ENCODE results near the gene SSUH2. TPM values are rescaled to one million over a fixed set of nuclear protein-coding genes. Genes with fewer than 3 reads are reported as not detected.
A peak's percentile ranks its signal among the peaks of the same experiment; 100 is the strongest.

Gene SSUH2
- total RNA-seq, 2 experiments from 2014 or later = 0.11 to 0.31 TPM

GRCh38 chr3:8622873-8623691, 21.5 kb downstream of the SSUH2 start:
- H3K27me3 Mint-ChIP-seq = peaks cover 13% of the 10 kb centered on the region
- peaks cover 10% of the 10 kb centered on the region for H3K9me3 Mint-ChIP-seq
- ChIA-PET CTCF (interaction anchor here (1.3 to 1.9 kb wide), 2 partner anchors 10 to 179 kb away, joined by 3 to 5 read pairs; no protein-coding TSS in a partner anchor), POLR2A (no interaction called here)
- TF ChIP-seq CTCF (IDR thresholded peaks at IDR 0.05) = peak; percentile 76
- DNase-seq (peak; percentile 63), ATAC-seq (peak; percentile 84)
- peaks cover 3% of the 10 kb centered on the region for H3K4me1 Mint-ChIP-seq (ENCODE audit: low read depth)
- H3K36me3 Mint-ChIP-seq (ENCODE audit: low read depth) = no peaks in the 10 kb centered on the region
- intact Hi-C loops (cut with micrococcal nuclease) = loop anchor here (10.0 kb wide), 1 partner anchor 168 kb away; no protein-coding TSS in a partner anchor
- no peak overlapping the region for H3K4me3 Mint-ChIP-seq
- no peak overlapping the region for H3K27ac Mint-ChIP-seq

DNA sequence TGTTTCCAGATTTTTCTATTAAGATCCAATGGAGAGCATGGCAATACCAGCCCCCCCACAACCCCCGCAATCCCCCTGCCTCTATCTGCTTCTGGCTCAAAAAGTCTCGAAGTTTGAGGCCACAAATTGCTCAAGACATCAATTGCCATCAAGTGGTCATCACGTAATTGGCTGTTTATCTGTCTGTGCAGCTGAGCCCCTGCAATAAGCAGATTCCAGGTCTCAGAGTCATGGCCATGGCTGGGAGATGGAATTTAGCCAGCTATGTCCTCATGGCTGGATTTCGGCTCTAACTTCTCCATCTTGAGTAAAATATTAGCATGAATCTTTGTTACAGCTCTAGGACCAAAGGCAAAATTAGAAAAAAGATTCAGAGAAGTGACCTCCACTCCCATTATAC, 22.7 kb downstream of the SSUH2 start:
- DNase-seq (no peak), ATAC-seq (no peak)
- TF ChIP-seq CTCF (IDR thresholded peaks at IDR 0.05) = no peak
- H3K4me3 Mint-ChIP-seq = no peak overlapping the region
- H3K4me1 Mint-ChIP-seq (ENCODE audit: low read depth) = no peaks in the 10 kb centered on the region
- ChIA-PET CTCF (interaction anchor here (0.7 to 1.9 kb wide), 3 partner anchors 11 to 178 kb away, joined by 3 to 5 read pairs (median 3); no protein-coding TSS in a partner anchor), POLR2A (no interaction called here)
- peaks cover 13% of the 10 kb centered on the region for H3K27me3 Mint-ChIP-seq
- peaks cover 10% of the 10 kb centered on the region for H3K9me3 Mint-ChIP-seq
- H3K36me3 Mint-ChIP-seq (ENCODE audit: low read depth) = no peaks in the 10 kb centered on the region
- intact Hi-C loops (cut with micrococcal nuclease) = loop anchor here (10.0 kb wide), 1 partner anchor 167 kb away; no protein-coding TSS in a partner anchor
- no peak overlapping the region for H3K27ac Mint-ChIP-seq

DNA sequence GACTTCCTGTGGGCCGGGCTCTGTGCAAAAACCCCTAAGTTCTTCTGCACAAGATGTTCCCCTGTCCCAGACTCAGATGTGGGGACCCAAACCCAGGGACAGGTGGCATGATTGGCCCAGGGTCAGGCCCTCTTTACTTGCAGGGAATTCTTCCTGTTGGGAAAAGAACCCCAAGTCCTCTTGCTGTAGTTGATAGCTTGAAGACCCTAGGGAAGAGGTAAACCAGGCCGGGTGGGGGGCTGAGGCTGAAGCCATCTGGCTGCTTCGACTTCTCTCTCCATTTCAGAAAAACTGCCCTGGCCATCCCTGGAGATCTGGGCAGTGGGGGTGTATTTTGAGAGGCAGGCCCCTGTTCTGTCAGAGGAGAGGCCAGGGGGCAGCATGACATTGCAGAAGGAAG, 23.5 kb downstream of the SSUH2 start:
- DNase-seq (no peak), ATAC-seq (no peak)
- TF ChIP-seq CTCF (IDR thresholded peaks at IDR 0.05) = no peak
- ChIA-PET POLR2A (no interaction called here), CTCF (interaction anchor here (1.9 kb wide), 1 partner anchor 12 kb away, joined by 5 read pairs; no protein-coding TSS in a partner anchor)
- Mint-ChIP-seq H3K4me3 (no peak overlapping the region), H3K9me3 (peaks cover 10% of the 10 kb centered on the region), H3K27me3 (peaks cover 13% of the 10 kb centered on the region), H3K4me1 (ENCODE audit: low read depth) (no peaks in the 10 kb centered on the region), H3K27ac (no peak overlapping the region), H3K36me3 (ENCODE audit: low read depth) (no peaks in the 10 kb centered on the region)
- intact Hi-C loops (cut with micrococcal nuclease) = loop anchor here (10.0 kb wide), 1 partner anchor 166 kb away; no protein-coding TSS in a partner anchor

GRCh38 chr3:8619548-8619947, 25.1 kb downstream of the SSUH2 start:
- intact Hi-C loops (cut with micrococcal nuclease) = no loop called here
- no peak for ATAC-seq
- CTCF ChIA-PET = no interaction called here
- no peak overlapping the region for H3K27ac Mint-ChIP-seq
- H3K36me3 Mint-ChIP-seq (ENCODE audit: low read depth) = no peaks in the 10 kb centered on the region
- H3K4me3 Mint-ChIP-seq = no peak overlapping the region
- no peaks in the 10 kb centered on the region for H3K4me1 Mint-ChIP-seq (ENCODE audit: low read depth)
- H3K9me3 Mint-ChIP-seq = peaks cover 10% of the 10 kb centered on the region
- peaks cover 4% of the 10 kb centered on the region for H3K27me3 Mint-ChIP-seq
- no peak for TF ChIP-seq CTCF (IDR thresholded peaks at IDR 0.05)
- POLR2A ChIA-PET = no interaction called here
- no peak for DNase-seq

GRCh38 chr3:8618950-8619349, 25.6 kb downstream of the SSUH2 start:
- H3K9me3 Mint-ChIP-seq = peaks cover 10% of the 10 kb centered on the region
- DNase-seq = no peak
- intact Hi-C loops (cut with micrococcal nuclease) = no loop called here
- no peak for ATAC-seq
- no peaks in the 10 kb centered on the region for H3K36me3 Mint-ChIP-seq (ENCODE audit: low read depth)
- no peak overlapping the region for H3K4me3 Mint-ChIP-seq
- H3K27me3 Mint-ChIP-seq = peaks cover 3% of the 10 kb centered on the region
- H3K4me1 Mint-ChIP-seq (ENCODE audit: low read depth) = no peaks in the 10 kb centered on the region
- CTCF ChIA-PET = no interaction called here
- no peak for TF ChIP-seq CTCF (IDR thresholded peaks at IDR 0.05)
- H3K27ac Mint-ChIP-seq = no peak overlapping the region
- POLR2A ChIA-PET = no interaction called here
